SK-N-SH (cell line): Measurements from ENCODE around the gene MEIS2. TPM values are rescaled to one million over a fixed set of nuclear protein-coding genes. Genes with fewer than 3 reads are reported as not detected.

Source experiments
- CTCF ChIA-PET: fragments of 300-600, 350-600 bp; formaldehyde crosslinking; extraction: SDS; loops from one replicate; lab custom pipeline; 2021; lab: Yijun Ruan, JAX
- POLR2A ChIA-PET: fragments of 350-600 bp; sonication (Branson Sonifier 250); formaldehyde crosslinking; extraction: SDS; loops from one replicate; lab custom pipeline; 2020; ENCODE audit warnings: antibody characterized with exemption, inconsistent platforms; lab: Yijun Ruan, JAX
- DNase-seq: peaks from one replicate; pipeline ENCODE4 v3.0.0; 2012
- H2AFZ ChIP-seq: fragments of 200-600 bp; sonication (generic); 2 replicates; pipeline ENCODE4 v1.8.1; 2016; ENCODE audit warnings: antibody characterized with exemption, mild to moderate bottlenecking, low read depth
- H3F3A ChIP-seq: fragments of 200-600 bp; sonication (generic); replicated peaks from 2 replicates; pipeline ENCODE3; 2016; ENCODE audit warnings: antibody characterized with exemption, mild to moderate bottlenecking; ENCODE audit not compliant: insufficient read depth
- H3K27ac ChIP-seq, 2 experiments: fragments of 200-500 bp in 1 of 2; fragments of 200-600 bp in 1 of 2; sonication (Bioruptor generic) in 1 of 2; sonication (generic), shearing (Covaris generic) in 1 of 2; 2 replicates each; pipeline versions ENCODE4 v1.5.1 to v1.6.1; 2014 to 2016; ENCODE audit warnings: low read depth in 2 of 2, inconsistent platforms in 1 of 2, low read length in 1 of 2, mild to moderate bottlenecking in 1 of 2, mixed read lengths in 1 of 2
- H3K27me3 ChIP-seq: fragments of 200-600 bp; sonication (generic), shearing (Covaris generic); 2 replicates; pipeline ENCODE4 v1.6.1; 2016; ENCODE audit warnings: mixed run types; ENCODE audit not compliant: insufficient read depth
- H3K36me3 ChIP-seq, 2 experiments: fragments of 200-500 bp in 1 of 2; fragments of 200-600 bp in 1 of 2; sonication (Bioruptor generic) in 1 of 2; sonication (generic) in 1 of 2; replicated peaks in 1 of 2; 2 replicates each; pipeline versions ENCODE3 to v1.5.1; 2014 to 2016; ENCODE audit warnings: low read length in 1 of 2, mild to moderate bottlenecking in 1 of 2; ENCODE audit not compliant: insufficient read depth in 2 of 2, control insufficient read depth in 1 of 2
- H3K4me1 ChIP-seq, 2 experiments: fragments of 200-500 bp in 1 of 2; fragments of 200-600 bp in 1 of 2; sonication (Bioruptor generic) in 1 of 2; sonication (generic), shearing (Covaris generic) in 1 of 2; 2 replicates each; pipeline versions ENCODE4 v1.5.1 to v1.6.1; 2014 to 2016; ENCODE audit warnings: low read depth in 1 of 2, low read length in 1 of 2, mixed run types in 1 of 2; ENCODE audit not compliant: insufficient read depth in 2 of 2, control insufficient read depth in 1 of 2
- H3K4me2 ChIP-seq: fragments of 200-600 bp; sonication (generic), shearing (Covaris generic); 2 replicates; pipeline ENCODE4 v1.6.1; 2017; ENCODE audit warnings: mixed run types
- H3K4me3 ChIP-seq, 2 experiments: fragments of 200-500 bp in 1 of 2; fragments of 200-600 bp in 1 of 2; sonication (Bioruptor generic) in 1 of 2; sonication (generic), shearing (Covaris generic) in 1 of 2; 2 replicates each; pipeline versions ENCODE4 v1.5.1 to v1.8.1; 2014 to 2016; ENCODE audit warnings: low read depth in 2 of 2, inconsistent platforms in 1 of 2, low read length in 1 of 2, mild to moderate bottlenecking in 1 of 2, mixed read lengths in 1 of 2, moderate library complexity in 1 of 2
- H3K79me2 ChIP-seq: fragments of 200-600 bp; sonication (generic); 2 replicates; pipeline ENCODE4 v1.8.1; 2017; ENCODE audit warnings: mild to moderate bottlenecking; ENCODE audit not compliant: insufficient read depth
- H3K9ac ChIP-seq: fragments of 200-600 bp; sonication (generic); 2 replicates; pipeline ENCODE4 v1.6.1; 2017; ENCODE audit warnings: mixed run types
- H3K9me2 ChIP-seq: fragments of 200-600 bp; sonication (generic); 2 replicates; pipeline ENCODE4 v1.6.1; 2017; ENCODE audit warnings: mixed run types
- H3K9me3 ChIP-seq: fragments of 200-600 bp; sonication (generic); 2 replicates; pipeline ENCODE4 v1.6.1; 2017; ENCODE audit warnings: mixed run types, mild to moderate bottlenecking, moderate library complexity
- H4K20me1 ChIP-seq: fragments of 200-600 bp; sonication (generic); 2 replicates; pipeline ENCODE4 v1.6.1; 2017; ENCODE audit warnings: mild to moderate bottlenecking, mixed run types; ENCODE audit not compliant: insufficient read depth
- CHD2 ChIP-seq: fragments of 150-350 bp; IDR thresholded peaks from 2 replicates; pipeline ENCODE4 v1.6.1; 2018; ENCODE audit warnings: low read length; ENCODE audit not compliant: partially characterized antibody
- ELF1 ChIP-seq: IDR thresholded peaks from 2 replicates; pipeline ENCODE4 v1.4.0; 2012
- EP300 ChIP-seq, 2 experiments: IDR thresholded peaks; 2 replicates each; pipeline versions ENCODE4 v1.4.0 to v1.6.1; 2012; ENCODE audit warnings: borderline replicate concordance in 1 of 2, low read depth in 1 of 2, low read length in 1 of 2
- FOXJ3 ChIP-seq: sonication (generic); formaldehyde crosslinking; IDR thresholded peaks from 2 replicates; pipeline ENCODE4 v1.5.1; 2020; ENCODE audit warnings: mild to moderate bottlenecking, missing genetic modification reagents
- FOXM1 ChIP-seq: IDR thresholded peaks from 2 replicates; pipeline ENCODE4 v1.4.0; 2012; ENCODE audit warnings: low read depth, mild to moderate bottlenecking
- RCOR1 ChIP-seq: fragments of 150-350 bp; IDR thresholded peaks from 2 replicates; pipeline ENCODE4 v1.6.1; 2017; ENCODE audit warnings: antibody characterized with exemption, low read length
- SMC3 ChIP-seq: IDR thresholded peaks from 2 replicates; pipeline ENCODE4 v1.6.1; 2012; ENCODE audit warnings: low read depth, low read length, improper control_type of control experiment
- TAF1 ChIP-seq: IDR thresholded peaks from 2 replicates; pipeline ENCODE4 v1.6.1; 2012; ENCODE audit warnings: low read depth, mild to moderate bottlenecking, low read length, moderate library complexity, borderline replicate concordance
- WGBS: methylation state at CpG from one replicate; pipeline ENCODE4 v1.1.6; 2017; ENCODE audit warnings: low lambda C conversion rate; 5-methylcytosine and 5-hydroxymethylcytosine counted together
- polyA plus RNA-seq, 3 experiments: library from polyadenylated mRNA; depleted of rRNA; stranded (reverse); fragments of >200 nt; gene quantifications; 2 replicates each; pipeline ENCODE4 v1.2.3, GENCODE V29; 2012
- TF ChIP-seq, protein P1 (sequence below): fragments of 150-350 bp; IDR thresholded peaks from 2 replicates; pipeline ENCODE4 v1.6.1; 2017; ENCODE audit warnings: antibody characterized with exemption, low read length, low read depth, borderline replicate concordance
- TF ChIP-seq, protein P2 (sequence below): IDR thresholded peaks from 2 replicates; pipeline ENCODE4 v1.6.1; 2012; ENCODE audit warnings: mild to moderate bottlenecking, low read depth, low read length, moderate library complexity
- TF ChIP-seq, protein P3 (sequence below): fragments of 150-350 bp; IDR thresholded peaks from 2 replicates; pipeline ENCODE4 v1.6.1; 2016; ENCODE audit warnings: mild to moderate bottlenecking, low read depth, low read length
- TF ChIP-seq, protein P4 (sequence below): IDR thresholded peaks from 2 replicates; pipeline ENCODE4 v1.4.0; 2012; ENCODE audit warnings: low read depth, borderline replicate concordance
- TF ChIP-seq, protein P5 (sequence below): IDR thresholded peaks from 2 replicates; pipeline ENCODE4 v1.4.0; 2012; ENCODE audit warnings: low read depth, borderline replicate concordance

Gene MEIS2
- polyA plus RNA-seq, 1 of the 3 experiments (the other 2 are of a cell fraction), result 146 TPM

DNA sequence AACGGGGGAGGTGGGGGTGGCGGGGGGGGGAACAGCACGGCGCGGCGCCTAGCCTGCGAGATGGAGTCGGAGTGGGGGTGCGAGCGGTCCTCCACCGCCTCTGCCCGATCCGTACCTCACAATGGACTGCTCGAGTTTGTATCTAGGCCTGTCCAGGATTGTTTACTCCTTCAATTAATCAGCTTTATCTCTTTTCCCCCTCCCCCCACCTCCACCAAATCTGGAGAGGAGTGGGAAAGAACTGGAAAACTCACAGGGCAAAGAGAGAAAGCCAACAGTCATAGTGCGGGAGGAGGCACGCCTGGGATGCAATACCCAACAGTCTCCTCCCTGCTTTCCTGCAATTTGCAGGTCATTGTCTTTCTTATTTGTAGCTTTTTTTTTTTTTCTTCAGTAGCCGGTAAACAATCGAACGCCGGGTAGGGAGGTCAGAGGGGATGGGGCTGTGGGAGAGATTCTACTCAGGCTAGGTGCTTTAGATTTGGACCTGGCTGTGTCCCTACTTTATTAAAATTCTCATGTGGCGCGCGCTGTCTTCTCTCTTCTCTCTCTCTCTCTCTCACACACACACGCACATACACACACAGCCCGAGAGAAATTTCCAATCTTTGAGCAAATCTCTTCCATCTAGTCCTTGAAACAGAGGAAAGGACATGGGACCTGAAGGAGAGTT, 6.9 kb upstream of the MEIS2 start (continued):
- TF ChIP-seq, protein P1, sequence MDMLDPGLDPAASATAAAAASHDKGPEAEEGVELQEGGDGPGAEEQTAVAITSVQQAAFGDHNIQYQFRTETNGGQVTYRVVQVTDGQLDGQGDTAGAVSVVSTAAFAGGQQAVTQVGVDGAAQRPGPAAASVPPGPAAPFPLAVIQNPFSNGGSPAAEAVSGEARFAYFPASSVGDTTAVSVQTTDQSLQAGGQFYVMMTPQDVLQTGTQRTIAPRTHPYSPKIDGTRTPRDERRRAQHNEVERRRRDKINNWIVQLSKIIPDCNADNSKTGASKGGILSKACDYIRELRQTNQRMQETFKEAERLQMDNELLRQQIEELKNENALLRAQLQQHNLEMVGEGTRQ, result no peak
- TF ChIP-seq CHD2 (no peak), TAF1 (peak; percentile 31; the same call in 1 of the 2 replicates), EP300 (IDR thresholded peaks at IDR 0.05; ENCODE audit: borderline replicate concordance in 1 of 2, low read depth in 1 of 2, low read length in 1 of 2) (0 out of 4 replicates have a peak, but pooled peaks of 1 of the 2 experiments have one; percentile 5)
- TF ChIP-seq, protein P2, sequence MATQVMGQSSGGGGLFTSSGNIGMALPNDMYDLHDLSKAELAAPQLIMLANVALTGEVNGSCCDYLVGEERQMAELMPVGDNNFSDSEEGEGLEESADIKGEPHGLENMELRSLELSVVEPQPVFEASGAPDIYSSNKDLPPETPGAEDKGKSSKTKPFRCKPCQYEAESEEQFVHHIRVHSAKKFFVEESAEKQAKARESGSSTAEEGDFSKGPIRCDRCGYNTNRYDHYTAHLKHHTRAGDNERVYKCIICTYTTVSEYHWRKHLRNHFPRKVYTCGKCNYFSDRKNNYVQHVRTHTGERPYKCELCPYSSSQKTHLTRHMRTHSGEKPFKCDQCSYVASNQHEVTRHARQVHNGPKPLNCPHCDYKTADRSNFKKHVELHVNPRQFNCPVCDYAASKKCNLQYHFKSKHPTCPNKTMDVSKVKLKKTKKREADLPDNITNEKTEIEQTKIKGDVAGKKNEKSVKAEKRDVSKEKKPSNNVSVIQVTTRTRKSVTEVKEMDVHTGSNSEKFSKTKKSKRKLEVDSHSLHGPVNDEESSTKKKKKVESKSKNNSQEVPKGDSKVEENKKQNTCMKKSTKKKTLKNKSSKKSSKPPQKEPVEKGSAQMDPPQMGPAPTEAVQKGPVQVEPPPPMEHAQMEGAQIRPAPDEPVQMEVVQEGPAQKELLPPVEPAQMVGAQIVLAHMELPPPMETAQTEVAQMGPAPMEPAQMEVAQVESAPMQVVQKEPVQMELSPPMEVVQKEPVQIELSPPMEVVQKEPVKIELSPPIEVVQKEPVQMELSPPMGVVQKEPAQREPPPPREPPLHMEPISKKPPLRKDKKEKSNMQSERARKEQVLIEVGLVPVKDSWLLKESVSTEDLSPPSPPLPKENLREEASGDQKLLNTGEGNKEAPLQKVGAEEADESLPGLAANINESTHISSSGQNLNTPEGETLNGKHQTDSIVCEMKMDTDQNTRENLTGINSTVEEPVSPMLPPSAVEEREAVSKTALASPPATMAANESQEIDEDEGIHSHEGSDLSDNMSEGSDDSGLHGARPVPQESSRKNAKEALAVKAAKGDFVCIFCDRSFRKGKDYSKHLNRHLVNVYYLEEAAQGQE, result no peak; the same call in 1 of the 2 replicates
- TF ChIP-seq, protein P3, sequence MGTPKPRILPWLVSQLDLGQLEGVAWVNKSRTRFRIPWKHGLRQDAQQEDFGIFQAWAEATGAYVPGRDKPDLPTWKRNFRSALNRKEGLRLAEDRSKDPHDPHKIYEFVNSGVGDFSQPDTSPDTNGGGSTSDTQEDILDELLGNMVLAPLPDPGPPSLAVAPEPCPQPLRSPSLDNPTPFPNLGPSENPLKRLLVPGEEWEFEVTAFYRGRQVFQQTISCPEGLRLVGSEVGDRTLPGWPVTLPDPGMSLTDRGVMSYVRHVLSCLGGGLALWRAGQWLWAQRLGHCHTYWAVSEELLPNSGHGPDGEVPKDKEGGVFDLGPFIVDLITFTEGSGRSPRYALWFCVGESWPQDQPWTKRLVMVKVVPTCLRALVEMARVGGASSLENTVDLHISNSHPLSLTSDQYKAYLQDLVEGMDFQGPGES, result no peak

DNA sequence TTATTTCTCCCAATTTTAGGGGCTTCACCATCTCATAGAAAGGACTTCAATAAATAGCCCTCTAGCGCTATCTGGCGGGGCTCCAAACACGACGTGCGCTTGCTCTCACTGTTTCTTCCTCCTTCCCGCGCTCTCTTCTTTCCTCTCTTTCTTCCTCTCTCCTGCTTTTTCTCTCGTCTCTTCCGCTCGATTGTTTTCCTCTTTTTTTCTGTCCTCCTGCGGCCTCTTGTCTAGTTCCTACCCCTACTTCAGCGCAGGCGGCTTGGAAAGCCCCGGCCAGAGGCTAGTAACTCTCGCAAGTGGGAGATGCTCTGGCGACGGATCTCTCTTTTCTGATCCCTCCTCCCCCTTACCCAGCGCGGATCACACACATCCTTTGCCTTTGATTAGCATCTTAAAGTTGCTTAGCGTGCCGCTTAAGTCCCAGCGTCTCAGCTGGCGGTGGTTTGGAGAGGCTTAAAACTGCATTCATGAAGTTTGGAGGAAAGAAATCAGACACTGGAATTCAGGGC, 6.2 kb upstream of the MEIS2 start:
- Histone ChIP-seq H3K27ac (peak overlapping the region; percentile 99), H3K9me3 (no peaks in the 10 kb centered on the region), H4K20me1 (no peaks in the 10 kb centered on the region), H3K4me3 (peak overlapping the region; percentile 74 to 92), H3K9ac (peak overlapping the region; percentile 100), H3K36me3 (peaks cover 0 to 6% of the 10 kb centered on the region in 2 experiments), H3K9me2 (no peaks in the 10 kb centered on the region), H2AFZ (peak overlapping the region; percentile 47; the same call in 1 of the 2 replicates), H3K4me1 (peaks cover 2 to 10% of the 10 kb centered on the region in 2 experiments; a peak in 2 of 4 replicates), H3K27me3 (no peaks in the 10 kb centered on the region), H3F3A (peaks cover 44% of the 10 kb centered on the region), H3K79me2 (peaks cover 91% of the 10 kb centered on the region), H3K4me2 (peak overlapping the region; percentile 89)
- DNase-seq, result no peak
- CTCF ChIA-PET, result interaction anchor here (0.6 to 10.8 kb wide), 10 partner anchors 11 to 1586 kb away, joined by 3 to 101 read pairs (median 5); no protein-coding TSS in a partner anchor
- POLR2A ChIA-PET, result interaction anchor here (0.8 to 3.2 kb wide), 8 partner anchors 10 to 1235 kb away, joined by 3 to 23 read pairs (median 3); no protein-coding TSS in a partner anchor
- 11% methylated on average over 23 of the region's 23 CpGs for WGBS
- TF ChIP-seq ELF1 (no peak), FOXM1 (no peak), SMC3 (0 out of 2 replicates have a peak, but pooled peaks have one; percentile 11), RCOR1 (no peak), FOXJ3 (no peak)
- TF ChIP-seq, protein P4, sequence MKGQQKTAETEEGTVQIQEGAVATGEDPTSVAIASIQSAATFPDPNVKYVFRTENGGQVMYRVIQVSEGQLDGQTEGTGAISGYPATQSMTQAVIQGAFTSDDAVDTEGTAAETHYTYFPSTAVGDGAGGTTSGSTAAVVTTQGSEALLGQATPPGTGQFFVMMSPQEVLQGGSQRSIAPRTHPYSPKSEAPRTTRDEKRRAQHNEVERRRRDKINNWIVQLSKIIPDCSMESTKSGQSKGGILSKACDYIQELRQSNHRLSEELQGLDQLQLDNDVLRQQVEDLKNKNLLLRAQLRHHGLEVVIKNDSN, result no peak
- TF ChIP-seq, protein P3, result no peak
- TF ChIP-seq, protein P5, sequence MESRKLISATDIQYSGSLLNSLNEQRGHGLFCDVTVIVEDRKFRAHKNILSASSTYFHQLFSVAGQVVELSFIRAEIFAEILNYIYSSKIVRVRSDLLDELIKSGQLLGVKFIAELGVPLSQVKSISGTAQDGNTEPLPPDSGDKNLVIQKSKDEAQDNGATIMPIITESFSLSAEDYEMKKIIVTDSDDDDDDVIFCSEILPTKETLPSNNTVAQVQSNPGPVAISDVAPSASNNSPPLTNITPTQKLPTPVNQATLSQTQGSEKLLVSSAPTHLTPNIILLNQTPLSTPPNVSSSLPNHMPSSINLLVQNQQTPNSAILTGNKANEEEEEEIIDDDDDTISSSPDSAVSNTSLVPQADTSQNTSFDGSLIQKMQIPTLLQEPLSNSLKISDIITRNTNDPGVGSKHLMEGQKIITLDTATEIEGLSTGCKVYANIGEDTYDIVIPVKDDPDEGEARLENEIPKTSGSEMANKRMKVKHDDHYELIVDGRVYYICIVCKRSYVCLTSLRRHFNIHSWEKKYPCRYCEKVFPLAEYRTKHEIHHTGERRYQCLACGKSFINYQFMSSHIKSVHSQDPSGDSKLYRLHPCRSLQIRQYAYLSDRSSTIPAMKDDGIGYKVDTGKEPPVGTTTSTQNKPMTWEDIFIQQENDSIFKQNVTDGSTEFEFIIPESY, result no peak
